ENCODE measurements around the gene YPEL2. TPM values are rescaled to one million over a fixed set of nuclear protein-coding genes. Genes with fewer than 3 reads are reported as not detected.

YPEL2 gene
- total RNA-seq, 2 experiments from 2014 or later = 9.4 to 13.2 TPM

DNA sequence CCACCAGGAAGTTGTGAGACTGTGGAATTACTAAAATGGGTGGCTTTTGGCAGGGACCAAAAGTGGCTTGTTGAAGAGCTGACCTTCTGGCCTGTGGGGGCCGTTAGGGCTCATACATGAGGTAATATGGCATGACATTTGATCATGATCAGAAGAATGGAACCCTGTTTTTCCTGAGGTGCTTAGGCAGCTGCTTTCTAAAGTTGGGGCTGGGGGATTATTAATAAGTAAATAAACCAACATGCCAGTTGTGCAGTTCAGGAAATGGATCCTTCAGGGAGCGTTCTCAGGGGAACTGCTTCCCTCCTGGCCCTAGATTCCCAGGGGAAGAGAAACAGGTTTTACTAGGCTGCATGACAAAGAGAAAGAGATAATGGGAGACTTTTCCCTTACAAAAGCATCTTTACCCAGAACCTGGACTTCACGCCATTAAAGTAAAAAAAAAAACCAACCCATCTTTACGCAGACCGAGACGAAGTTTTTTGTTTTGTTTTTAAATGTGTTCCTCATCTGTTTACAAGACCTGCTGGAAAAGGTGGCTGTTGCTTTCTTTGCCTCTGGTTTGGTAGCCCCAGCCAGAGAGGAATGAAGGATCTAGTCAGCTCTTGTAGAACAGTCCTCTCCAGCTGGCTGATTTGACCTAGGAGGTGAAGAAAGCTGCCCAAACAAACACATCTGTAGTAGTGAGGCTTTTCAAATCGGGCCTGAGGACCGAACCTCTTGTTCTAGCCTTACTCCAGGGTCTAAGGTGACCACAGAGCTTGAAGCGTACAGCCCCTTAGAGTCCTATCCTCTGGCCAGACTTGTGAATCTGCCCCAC is 22.7 kb downstream of the YPEL2 start:
- Mint-ChIP-seq H3K4me3 (no peak overlapping the region), H3K36me3 (ENCODE audit: low read depth) (peaks cover 56% of the 10 kb centered on the region), H3K27me3 (no peaks in the 10 kb centered on the region), H3K4me1 (peaks cover 58% of the 10 kb centered on the region), H3K27ac (no peak overlapping the region), H3K9me3 (peaks cover 24% of the 10 kb centered on the region)
- POLR2A ChIA-PET = interaction anchor here (0.7 kb wide), 1 partner anchor 210 kb away, joined by 16 read pairs; no protein-coding TSS in a partner anchor
- CTCF ChIA-PET = interaction anchor here (0.6 to 1.1 kb wide), 6 partner anchors 9 to 565 kb away, joined by 3 to 5 read pairs (median 4); no protein-coding TSS in a partner anchor
- DNase-seq = no peak

DNA sequence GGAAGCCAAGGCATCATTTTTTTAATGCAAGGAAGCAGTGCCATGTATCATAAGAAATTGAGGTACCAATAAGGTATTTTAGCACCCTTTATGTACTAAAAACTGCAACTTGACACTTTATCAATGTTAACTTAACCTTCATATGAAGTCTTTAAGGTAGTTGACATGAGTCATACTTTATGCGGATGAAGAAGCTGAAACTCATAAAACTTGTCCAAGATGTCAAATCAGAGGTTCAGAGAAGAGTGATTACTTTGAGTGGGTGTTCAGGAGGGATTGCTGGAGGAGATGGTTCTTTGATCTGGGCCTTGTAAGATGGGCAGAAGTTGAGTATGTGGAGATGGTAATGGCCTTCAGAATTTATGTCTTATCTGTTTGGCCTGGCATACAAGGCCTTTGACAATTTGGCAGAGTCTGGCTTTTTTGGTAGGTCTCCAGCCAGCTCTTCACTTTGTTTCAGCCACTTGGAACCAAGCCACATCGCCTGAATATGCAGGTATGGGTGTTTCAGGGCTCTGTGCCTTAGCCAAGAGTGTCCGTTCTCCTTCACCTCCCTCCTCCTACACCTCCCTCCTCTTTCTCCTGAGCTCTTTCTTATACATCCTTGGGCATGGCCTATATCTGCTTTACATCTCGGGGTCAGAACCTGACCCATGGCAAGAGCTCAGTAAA is 23.7 kb downstream of the YPEL2 start:
- Mint-ChIP-seq H3K4me3 (no peak overlapping the region), H3K27ac (no peak overlapping the region), H3K9me3 (peaks cover 24% of the 10 kb centered on the region), H3K27me3 (no peaks in the 10 kb centered on the region), H3K4me1 (peaks cover 65% of the 10 kb centered on the region), H3K36me3 (ENCODE audit: low read depth) (peaks cover 55% of the 10 kb centered on the region)
- ChIA-PET CTCF (interaction anchor here (0.6 to 1.7 kb wide), 7 partner anchors 16 to 747 kb away, joined by 3 to 10 read pairs (median 3); no protein-coding TSS in a partner anchor), POLR2A (interaction anchor here (0.7 kb wide), 1 partner anchor 209 kb away, joined by 16 read pairs; no protein-coding TSS in a partner anchor)
- DNase-seq = no peak

DNA sequence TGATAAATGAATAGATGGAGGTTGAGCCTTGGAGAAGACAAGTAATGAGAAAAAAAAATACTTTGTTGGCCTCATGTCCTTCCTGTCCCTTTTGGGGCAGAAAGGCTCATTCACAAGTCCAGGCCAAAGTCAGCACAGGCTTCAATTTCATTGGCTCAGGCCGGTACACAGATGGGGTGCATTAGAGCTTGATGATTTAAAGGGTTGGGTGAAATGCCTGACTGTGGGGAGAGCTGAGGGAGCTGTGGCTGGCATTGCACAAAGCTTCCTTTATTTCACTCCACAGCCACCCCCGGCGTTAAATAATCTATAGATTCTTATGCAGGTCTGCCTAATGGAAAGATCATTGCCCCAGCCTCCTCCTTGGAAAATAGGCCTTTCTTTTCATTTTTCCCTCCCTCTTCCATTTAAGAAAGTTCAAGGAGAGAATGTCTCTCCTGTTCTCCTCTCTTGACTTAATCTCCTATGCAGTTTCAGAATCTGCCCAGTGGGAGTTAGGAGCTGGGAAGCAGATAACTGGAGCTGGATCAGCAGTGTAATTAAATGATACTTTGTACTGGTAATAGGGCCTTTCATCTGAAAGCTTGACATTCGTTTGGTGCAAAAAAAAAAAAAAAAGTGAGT is 24.4 kb downstream of the YPEL2 start:
- Mint-ChIP-seq H3K9me3 (peaks cover 24% of the 10 kb centered on the region), H3K4me1 (peaks cover 72% of the 10 kb centered on the region), H3K27ac (no peak overlapping the region), H3K4me3 (no peak overlapping the region), H3K27me3 (no peaks in the 10 kb centered on the region), H3K36me3 (ENCODE audit: low read depth) (peaks cover 58% of the 10 kb centered on the region)
- ChIA-PET POLR2A (no interaction called here), CTCF (interaction anchor here (0.6 to 2.1 kb wide), 7 partner anchors 13 to 746 kb away, joined by 3 to 11 read pairs (median 3); no protein-coding TSS in a partner anchor)
- no peak for DNase-seq

DNA sequence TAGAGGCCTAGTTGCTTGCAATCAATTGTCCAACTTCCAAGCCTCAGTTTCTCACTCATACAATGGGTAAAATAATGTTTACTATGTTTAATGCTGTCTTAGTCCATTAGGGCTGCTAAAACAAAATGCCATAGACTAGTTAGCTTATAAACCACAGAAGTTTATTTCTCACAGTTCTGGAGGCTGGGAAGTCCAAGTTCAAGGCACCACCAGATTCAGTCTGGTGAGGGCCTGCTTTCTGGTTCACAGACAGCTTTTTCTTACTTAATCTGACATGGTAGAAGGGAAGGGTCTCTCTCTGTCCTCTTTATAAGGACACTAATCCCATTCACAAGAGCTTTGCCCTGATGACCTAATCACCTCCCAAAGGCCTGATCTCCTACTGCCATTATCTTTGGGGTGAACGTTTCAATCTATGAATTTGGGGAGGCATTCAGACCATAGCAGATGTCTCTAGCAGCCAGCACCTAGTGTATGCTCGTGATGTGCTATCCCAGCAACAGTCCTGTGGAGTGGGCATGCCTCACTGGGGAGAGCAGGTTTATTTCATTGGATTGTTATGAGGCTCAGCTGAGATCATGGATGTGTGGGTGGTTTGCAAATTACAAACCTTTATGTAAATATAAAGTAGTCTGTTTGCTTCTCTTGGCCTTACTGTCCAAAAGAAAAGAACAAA is 25.2 kb downstream of the YPEL2 start:
- Mint-ChIP-seq H3K9me3 (peaks cover 24% of the 10 kb centered on the region), H3K4me3 (no peak overlapping the region), H3K36me3 (ENCODE audit: low read depth) (peaks cover 58% of the 10 kb centered on the region), H3K4me1 (peaks cover 77% of the 10 kb centered on the region), H3K27me3 (no peaks in the 10 kb centered on the region), H3K27ac (no peak overlapping the region)
- POLR2A ChIA-PET = no interaction called here
- CTCF ChIA-PET = interaction anchor here (0.8 to 2.1 kb wide), 3 partner anchors 12 to 23 kb away, joined by 3 to 11 read pairs (median 10); no protein-coding TSS in a partner anchor
- no peak for DNase-seq

DNA sequence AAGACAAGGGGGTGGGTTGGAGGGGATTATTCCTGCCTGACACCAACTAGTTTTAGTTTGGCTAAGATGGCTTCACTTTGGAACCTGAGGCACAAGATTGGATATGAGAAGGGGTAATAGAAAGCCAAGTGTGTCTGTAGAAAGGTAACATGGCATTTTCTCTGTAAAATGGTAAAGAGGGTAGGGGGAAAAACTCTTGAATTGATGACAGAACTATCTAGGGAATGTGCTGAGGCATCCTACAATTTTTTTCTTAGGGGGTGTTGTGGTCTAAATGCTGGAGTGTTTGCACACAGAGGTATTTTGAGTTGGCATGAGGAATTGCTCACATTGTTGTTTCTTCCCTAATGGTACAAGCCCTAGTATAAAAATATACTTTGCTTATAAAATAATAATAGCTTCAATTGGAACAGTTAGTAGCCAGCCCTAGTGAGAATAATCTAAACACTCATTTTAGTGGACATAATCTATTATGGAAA is 25.8 kb downstream of the YPEL2 start:
- CTCF ChIA-PET = interaction anchor here (2.1 kb wide), 1 partner anchor 12 kb away, joined by 11 read pairs; no protein-coding TSS in a partner anchor
- H3K36me3 Mint-ChIP-seq (ENCODE audit: low read depth) = peaks cover 57% of the 10 kb centered on the region
- POLR2A ChIA-PET = no interaction called here
- no peak for DNase-seq
- H3K27ac Mint-ChIP-seq = no peak overlapping the region
- H3K9me3 Mint-ChIP-seq = peaks cover 24% of the 10 kb centered on the region
- H3K4me1 Mint-ChIP-seq = peaks cover 77% of the 10 kb centered on the region
- H3K27me3 Mint-ChIP-seq = no peaks in the 10 kb centered on the region
- no peak overlapping the region for H3K4me3 Mint-ChIP-seq

DNA sequence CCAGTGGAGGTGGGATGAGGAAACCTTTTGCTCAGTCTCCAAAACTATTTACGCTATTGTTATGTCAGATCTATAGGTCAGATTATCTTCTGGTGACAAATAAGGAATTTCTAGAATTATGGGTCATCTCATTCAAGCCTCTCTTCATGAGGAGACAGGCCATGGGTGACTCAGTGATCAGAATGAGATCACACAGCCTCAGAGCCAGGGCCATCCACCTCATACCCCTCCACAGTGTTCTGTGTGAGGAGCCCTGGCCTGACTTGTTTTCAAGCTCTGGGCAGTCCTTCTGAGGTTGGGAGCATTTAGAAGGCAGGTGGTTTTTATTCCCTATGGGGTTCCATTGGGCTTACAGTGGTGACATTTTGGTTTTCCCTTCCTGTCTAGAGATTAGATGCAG is 26.5 kb downstream of the YPEL2 start:
- ChIA-PET CTCF (interaction anchor here (2.1 kb wide), 1 partner anchor 11 kb away, joined by 11 read pairs; no protein-coding TSS in a partner anchor), POLR2A (no interaction called here)
- Mint-ChIP-seq H3K27ac (peak overlapping the region; percentile 22), H3K9me3 (peaks cover 24% of the 10 kb centered on the region), H3K36me3 (ENCODE audit: low read depth) (peaks cover 57% of the 10 kb centered on the region), H3K27me3 (no peaks in the 10 kb centered on the region), H3K4me1 (peaks cover 77% of the 10 kb centered on the region), H3K4me3 (no peak overlapping the region)
- DNase-seq = no peak

DNA sequence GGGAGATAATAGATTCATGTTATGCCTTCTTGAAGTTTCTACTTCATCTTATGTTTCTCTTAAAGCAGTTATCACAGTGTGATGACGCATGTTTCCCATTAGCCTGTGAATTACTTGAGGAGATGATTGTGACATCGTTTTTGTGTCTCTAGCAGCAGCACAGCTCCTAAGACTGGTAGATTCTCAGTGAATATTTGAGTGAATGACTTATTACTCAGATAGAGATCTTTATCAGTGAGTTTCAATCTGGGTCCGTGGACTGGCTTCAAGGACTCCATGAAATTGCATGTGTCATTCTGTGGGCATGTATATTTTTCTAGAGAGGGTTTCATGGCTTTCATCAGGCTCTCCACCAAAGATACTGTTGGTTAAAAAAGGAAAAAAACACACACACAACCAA is 29.9 kb downstream of the YPEL2 start:
- peaks cover 12% of the 10 kb centered on the region for H3K9me3 Mint-ChIP-seq
- no peak for DNase-seq
- POLR2A ChIA-PET = interaction anchor here (0.6 kb wide), 1 partner anchor 29 kb away, joined by 4 read pairs; no protein-coding TSS in a partner anchor

DNA sequence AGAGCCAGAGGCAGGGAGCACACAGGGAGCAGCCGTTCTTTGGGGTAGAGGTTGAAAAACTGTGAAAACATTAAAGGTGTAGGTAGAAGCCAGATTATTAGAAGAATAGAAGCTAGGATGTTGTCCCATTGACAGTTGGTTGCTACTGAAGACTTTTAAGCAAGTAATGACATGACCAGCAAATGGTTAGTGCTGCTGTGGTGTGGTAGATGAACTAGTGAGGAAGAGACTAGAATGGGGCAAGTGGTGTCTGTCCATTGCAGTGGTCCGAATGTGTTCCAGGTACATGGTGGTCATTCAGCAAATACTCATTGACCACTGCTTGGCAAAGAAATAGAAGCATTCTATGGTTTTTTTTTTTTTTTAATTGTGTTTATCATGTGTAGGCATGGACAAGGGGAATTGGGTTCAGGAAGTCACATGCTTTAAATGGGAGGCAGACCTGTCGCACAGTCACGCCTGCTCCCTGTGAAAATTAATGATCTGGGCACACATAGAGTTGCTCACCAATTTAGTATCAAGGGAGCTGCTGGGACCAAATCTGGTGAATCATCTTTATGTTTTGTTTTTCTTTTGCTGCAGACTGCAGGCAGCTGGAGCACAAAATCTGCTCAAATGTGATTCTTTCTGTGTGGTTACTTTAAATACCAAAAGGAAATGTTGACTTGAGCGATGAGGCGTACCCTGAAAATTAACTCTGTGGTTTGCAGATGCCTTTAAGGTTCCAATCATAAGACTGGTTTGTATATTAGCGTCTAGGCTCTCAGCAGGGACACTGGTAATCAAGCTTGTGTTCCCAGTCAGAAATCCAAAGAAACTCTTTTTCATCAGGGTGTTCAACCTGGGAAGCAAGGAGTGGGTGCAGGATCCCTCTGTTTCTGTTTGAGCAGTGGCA is 30.7 kb downstream of the YPEL2 start:
- CTCF ChIA-PET = interaction anchor here (0.8 to 2.3 kb wide), 4 partner anchors 8 to 68 kb away, joined by 3 to 10 read pairs (median 4); no protein-coding TSS in a partner anchor
- POLR2A ChIA-PET = interaction anchor here (0.5 kb wide), 1 partner anchor 80 kb away, joined by 3 read pairs; no protein-coding TSS in a partner anchor
- peak overlapping the region; percentile 73 for H3K4me3 Mint-ChIP-seq
- H3K4me1 Mint-ChIP-seq = peaks cover 85% of the 10 kb centered on the region
- peaks cover 4% of the 10 kb centered on the region for H3K9me3 Mint-ChIP-seq
- peak; percentile 68 for DNase-seq
- peaks cover 36% of the 10 kb centered on the region for H3K36me3 Mint-ChIP-seq (ENCODE audit: low read depth)
- H3K27ac Mint-ChIP-seq = peak overlapping the region; percentile 86
- no peaks in the 10 kb centered on the region for H3K27me3 Mint-ChIP-seq

More for the DNA sequence above, 29.9 kb downstream of the YPEL2 start:
- H3K4me1 Mint-ChIP-seq = peaks cover 78% of the 10 kb centered on the region
- CTCF ChIA-PET = interaction anchor here (0.7 to 2.3 kb wide), 3 partner anchors 32 to 413 kb away, joined by 3 to 10 read pairs (median 4); no protein-coding TSS in a partner anchor
- peak overlapping the region; percentile 73 for H3K4me3 Mint-ChIP-seq
- peak overlapping the region; percentile 86 for H3K27ac Mint-ChIP-seq
- H3K36me3 Mint-ChIP-seq (ENCODE audit: low read depth) = peaks cover 41% of the 10 kb centered on the region
- H3K27me3 Mint-ChIP-seq = no peaks in the 10 kb centered on the region

DNA sequence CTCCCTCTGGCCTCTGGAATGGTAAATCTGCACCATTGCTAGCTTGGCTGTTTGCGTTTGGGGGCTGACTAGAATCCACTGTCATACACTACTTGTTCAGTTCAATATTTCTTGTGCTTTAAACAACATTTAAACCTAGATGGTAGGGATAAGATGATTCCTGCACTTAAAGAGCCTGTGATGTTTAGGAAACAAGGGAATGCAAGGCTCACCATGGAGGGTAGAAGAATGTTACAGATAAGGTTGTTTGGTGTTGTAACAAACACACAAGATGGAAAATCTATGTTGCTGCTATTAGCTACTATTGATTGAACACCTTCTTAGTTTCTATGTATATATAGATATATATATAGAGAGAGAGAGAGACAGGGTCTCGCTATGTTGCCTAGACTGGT is 31.4 kb downstream of the YPEL2 start:
- peaks cover 2% of the 10 kb centered on the region for H3K9me3 Mint-ChIP-seq
- DNase-seq = no peak
- H3K27me3 Mint-ChIP-seq = no peaks in the 10 kb centered on the region
- peaks cover 33% of the 10 kb centered on the region for H3K36me3 Mint-ChIP-seq (ENCODE audit: low read depth)
- peaks cover 88% of the 10 kb centered on the region for H3K4me1 Mint-ChIP-seq
- CTCF ChIA-PET = interaction anchor here (0.8 to 2.3 kb wide), 5 partner anchors 8 to 68 kb away, joined by 3 to 10 read pairs (median 4); no protein-coding TSS in a partner anchor
- H3K4me3 Mint-ChIP-seq = peak overlapping the region; percentile 73
- POLR2A ChIA-PET = no interaction called here
- H3K27ac Mint-ChIP-seq = peak overlapping the region; percentile 86

DNA sequence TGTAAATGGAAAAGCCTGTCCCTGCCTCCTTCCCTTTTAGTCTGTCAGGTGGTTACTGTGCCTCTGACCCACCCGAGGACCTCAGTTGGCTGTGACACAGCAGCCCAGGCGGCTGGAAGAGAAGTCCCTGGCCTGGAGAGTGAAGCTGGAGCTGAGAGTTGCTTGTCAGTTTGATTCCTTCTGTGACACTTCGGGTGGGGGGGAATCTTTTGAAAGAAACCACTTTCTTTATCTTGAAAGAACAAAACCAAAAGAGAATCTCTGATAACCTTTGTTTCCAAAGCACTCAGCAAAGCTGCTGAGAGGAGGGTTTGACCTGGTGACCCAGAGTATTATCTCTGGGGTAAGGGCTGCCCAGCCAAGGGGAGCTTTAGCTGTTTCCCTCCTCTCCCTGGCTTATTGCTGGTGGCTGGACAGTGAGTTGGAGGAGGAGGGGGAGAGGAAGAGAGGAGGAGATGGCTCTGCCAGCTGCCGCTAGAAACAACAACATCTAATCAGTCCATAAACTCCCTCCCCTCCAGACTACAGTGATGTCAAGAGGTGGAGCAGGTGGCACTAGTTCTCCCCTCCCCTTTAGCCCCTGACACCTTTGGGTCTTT is 34.0 kb downstream of the YPEL2 start:
- H3K9me3 Mint-ChIP-seq = no peaks in the 10 kb centered on the region
- peak; percentile 51 for DNase-seq
- ChIA-PET CTCF (interaction anchor here (1.0 to 1.8 kb wide), 11 partner anchors 8 to 58 kb away, joined by 3 to 6 read pairs (median 3); no protein-coding TSS in a partner anchor), POLR2A (interaction anchor here (0.6 kb wide), 1 partner anchor 623 kb away, joined by 6 read pairs; no protein-coding TSS in a partner anchor)
- peaks cover 23% of the 10 kb centered on the region for H3K36me3 Mint-ChIP-seq (ENCODE audit: low read depth)
- no peaks in the 10 kb centered on the region for H3K27me3 Mint-ChIP-seq
- H3K27ac Mint-ChIP-seq = peak overlapping the region; percentile 93
- peak overlapping the region; percentile 52 for H3K4me3 Mint-ChIP-seq
- H3K4me1 Mint-ChIP-seq = peaks cover 73% of the 10 kb centered on the region
